H1 (cell line): Measurements from ENCODE around the gene BSN. TPM values are rescaled to one million over a fixed set of nuclear protein-coding genes. Genes with fewer than 3 reads are reported as not detected.

ENCODE experiments used
- CBX8 ChIP-seq: fragments of 300-800, 300-1000 bp; sonication (generic); IDR thresholded peaks from 2 replicates; pipeline ENCODE4 v1.7.1; 2016; ENCODE audit warnings: low read depth, low read length, borderline replicate concordance
- GTF2F1 ChIP-seq: IDR thresholded peaks from 2 replicates; pipeline ENCODE4 v1.6.1; 2012; ENCODE audit warnings: low read depth, low read length, improper control_type of control experiment, borderline replicate concordance
- POLR2AphosphoS5 ChIP-seq: IDR thresholded peaks from 2 replicates; pipeline ENCODE4 v1.6.1; 2011; ENCODE audit warnings: low read depth, low read length
- RFX5 ChIP-seq: IDR thresholded peaks from 2 replicates; pipeline ENCODE4 v1.6.1; 2011; ENCODE audit warnings: low read depth, low read length, improper control_type of control experiment, borderline replicate concordance
- SIRT6 ChIP-seq: IDR thresholded peaks from one replicate; pipeline ENCODE4 v1.7.1; 2012; ENCODE audit warnings: low read length, inconsistent platforms
- TAF7 ChIP-seq: optimal IDR thresholded peaks from 2 replicates; pipeline ENCODE3; 2011; ENCODE audit warnings: low read depth, mild to moderate bottlenecking, inconsistent platforms, low read length, moderate library complexity, borderline replicate concordance
- TCF12 ChIP-seq: IDR thresholded peaks from 2 replicates; pipeline ENCODE4 v1.6.1; 2011; ENCODE audit warnings: low read depth, mild to moderate bottlenecking, low read length
- polyA plus RNA-seq, 7 experiments: library from polyadenylated mRNA; depleted of rRNA in 3 of 7; stranded (reverse) in 5 of 7; unstranded in 2 of 7; fragments of >200 nt in 5 of 7; fragments of 200-250 nt in 2 of 7; gene quantifications; 1 replicate in 5 of 7; 2 replicates in 1 of 7; 4 replicates in 1 of 7; pipeline versions ENCODE4 v1.2.1 to v1.2.3, GENCODE V29; 2011 to 2013; ENCODE audit warnings: missing spikeins in 2 of 7, mixed read lengths in 2 of 7
- total RNA-seq: library from RNA; stranded (reverse); fragmentation: NEBNext Ultra II Directional; extraction: Animal tissue kit (Norgen Biotek cat#: 25700); gene quantifications from 2 replicates; pipeline ENCODE4 v1.2.1, GENCODE V29; 2021

The BSN gene
- total and polyA plus RNA-seq, 2 of the 8 experiments (the other 6 are each of a cell fraction or from before 2014, with no cell fraction given) = 0.60 to 3.0 TPM

- TF ChIP-seq GTF2F1 = no peak
- no peak for TF ChIP-seq CBX8
- TF ChIP-seq POLR2AphosphoS5 = no peak
- TF ChIP-seq TCF12 = no peak
- no peak for TF ChIP-seq RFX5
- no peak for TF ChIP-seq SIRT6
- TF ChIP-seq TAF7 = no peak
Observed at GRCh38 chr3:49602877-49603411, 48.7 kb downstream of the BSN start (continued).
